ENCODE results near the gene SDK1. TPM values are rescaled to one million over a fixed set of nuclear protein-coding genes. Genes with fewer than 3 reads are reported as not detected.
A peak's percentile ranks its signal among the peaks of the same experiment; 100 is the strongest.
"Not testable (repeated sequence)": the region's sequence is repeated elsewhere in the genome, so short reads cannot be mapped to it uniquely, and the experiment has no call there.

Gene SDK1
- polyA plus RNA-seq, 1 donor from 2014 or later: not detected

DNA sequence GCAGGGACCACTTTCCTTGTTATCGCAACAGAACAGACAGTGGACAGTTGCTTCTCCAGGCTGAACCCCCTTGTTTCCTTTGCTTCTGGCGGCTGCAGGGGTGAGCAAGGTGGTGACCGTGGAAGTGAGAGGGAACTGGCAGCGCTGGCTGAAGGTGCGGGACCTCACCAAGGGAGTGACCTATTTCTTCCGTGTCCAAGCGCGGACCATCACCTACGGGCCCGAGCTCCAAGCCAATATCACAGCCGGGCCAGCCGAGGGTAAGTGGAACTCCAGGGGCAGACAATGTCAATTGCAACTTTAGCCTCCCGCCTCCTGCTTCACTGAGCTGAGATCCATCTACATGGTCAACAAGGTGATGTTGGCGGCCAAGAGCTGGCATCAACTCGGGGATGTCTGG is 919.0 kb downstream of the SDK1 start:
- H3K36me3 Mint-ChIP-seq: no peaks in the 10 kb centered on the region
- H3K4me3 Mint-ChIP-seq: no peak overlapping the region
- H3K27ac Mint-ChIP-seq: no peak overlapping the region
- no peaks in the 10 kb centered on the region for H3K4me1 Mint-ChIP-seq
- peaks cover 3 to 6% (median 3%) of the 10 kb centered on the region in 3 donors for H3K9me3 Mint-ChIP-seq
- H3K27me3 Mint-ChIP-seq: no peaks in the 10 kb centered on the region

DNA sequence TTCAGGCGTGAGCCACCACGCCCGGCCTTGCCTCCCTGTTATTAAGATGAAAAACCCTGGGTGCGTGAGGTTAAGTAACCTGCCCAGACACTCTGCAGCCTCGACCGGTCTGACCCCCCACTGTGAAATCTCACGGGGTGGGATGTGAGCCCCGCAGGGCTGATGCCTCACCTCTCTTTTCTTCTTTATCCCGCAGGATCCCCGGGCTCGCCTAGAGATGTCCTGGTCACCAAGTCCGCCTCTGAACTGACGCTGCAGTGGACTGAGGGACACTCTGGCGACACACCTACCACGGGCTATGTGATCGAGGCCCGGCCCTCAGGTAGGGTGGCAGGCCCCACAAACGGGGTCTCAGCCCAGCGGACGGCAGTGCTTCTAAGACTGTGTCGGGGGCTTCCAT is 920.0 kb downstream of the SDK1 start:
- H3K27me3 Mint-ChIP-seq: no peaks in the 10 kb centered on the region
- no peaks in the 10 kb centered on the region for H3K4me1 Mint-ChIP-seq
- H3K36me3 Mint-ChIP-seq: no peaks in the 10 kb centered on the region
- no peak overlapping the region for H3K4me3 Mint-ChIP-seq
- H3K27ac Mint-ChIP-seq: no peak overlapping the region
- peaks cover 2 to 6% (median 4%) of the 10 kb centered on the region in 3 donors for H3K9me3 Mint-ChIP-seq

DNA sequence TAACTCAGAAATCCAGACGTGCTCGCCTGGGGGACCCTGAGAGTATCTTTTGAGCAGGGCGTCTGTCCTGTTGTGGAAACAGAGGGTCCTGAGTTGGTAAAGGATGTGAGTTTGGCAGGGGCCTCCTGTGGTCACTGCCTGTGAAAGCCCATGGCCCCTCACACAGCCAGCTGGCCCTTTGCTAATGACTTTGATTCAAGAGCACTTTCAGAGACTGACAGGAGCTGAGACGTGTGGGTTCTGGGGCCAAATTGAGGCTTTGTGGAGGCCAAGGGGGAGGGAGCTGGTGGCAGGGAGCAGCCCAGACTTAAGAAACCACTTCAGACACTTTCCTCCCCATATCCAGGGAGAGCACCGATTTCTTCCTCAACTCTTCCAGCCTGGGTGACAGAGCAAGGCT is 921.6 kb downstream of the SDK1 start:
- Mint-ChIP-seq H3K4me1 (no peaks in the 10 kb centered on the region), H3K9me3 (peaks cover 2 to 6% (median 4%) of the 10 kb centered on the region in 3 donors), H3K4me3 (no peak overlapping the region), H3K36me3 (no peaks in the 10 kb centered on the region), H3K27me3 (no peaks in the 10 kb centered on the region), H3K27ac (no peak overlapping the region)

DNA sequence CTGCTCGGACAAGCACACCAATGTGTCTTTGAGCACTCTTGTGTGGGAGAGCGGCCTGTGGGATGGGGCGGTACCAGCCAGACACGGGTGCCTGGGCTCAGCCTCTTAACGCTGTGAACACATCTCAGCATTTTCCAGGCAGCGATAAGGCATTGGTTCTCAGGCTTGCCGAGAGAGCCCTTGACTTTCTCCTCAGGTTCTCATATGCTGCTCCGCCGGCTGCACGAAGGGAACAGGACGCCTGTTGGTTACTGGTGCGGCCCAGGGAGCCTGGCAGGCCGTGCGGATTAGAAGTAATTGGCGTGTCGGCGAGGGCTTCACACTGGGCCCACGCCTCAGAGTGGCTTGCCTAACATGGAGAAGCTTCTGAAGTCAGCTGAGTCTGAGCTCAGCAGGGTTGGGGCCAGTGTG is 924.3 kb downstream of the SDK1 start:
- H3K27ac Mint-ChIP-seq: no peak overlapping the region
- H3K4me3 Mint-ChIP-seq: no peak overlapping the region
- no peaks in the 10 kb centered on the region for H3K4me1 Mint-ChIP-seq
- no peaks in the 10 kb centered on the region for H3K27me3 Mint-ChIP-seq
- no peaks in the 10 kb centered on the region for H3K36me3 Mint-ChIP-seq
- H3K9me3 Mint-ChIP-seq: peaks cover 0 to 3% (median 0%) of the 10 kb centered on the region in 3 donors

DNA sequence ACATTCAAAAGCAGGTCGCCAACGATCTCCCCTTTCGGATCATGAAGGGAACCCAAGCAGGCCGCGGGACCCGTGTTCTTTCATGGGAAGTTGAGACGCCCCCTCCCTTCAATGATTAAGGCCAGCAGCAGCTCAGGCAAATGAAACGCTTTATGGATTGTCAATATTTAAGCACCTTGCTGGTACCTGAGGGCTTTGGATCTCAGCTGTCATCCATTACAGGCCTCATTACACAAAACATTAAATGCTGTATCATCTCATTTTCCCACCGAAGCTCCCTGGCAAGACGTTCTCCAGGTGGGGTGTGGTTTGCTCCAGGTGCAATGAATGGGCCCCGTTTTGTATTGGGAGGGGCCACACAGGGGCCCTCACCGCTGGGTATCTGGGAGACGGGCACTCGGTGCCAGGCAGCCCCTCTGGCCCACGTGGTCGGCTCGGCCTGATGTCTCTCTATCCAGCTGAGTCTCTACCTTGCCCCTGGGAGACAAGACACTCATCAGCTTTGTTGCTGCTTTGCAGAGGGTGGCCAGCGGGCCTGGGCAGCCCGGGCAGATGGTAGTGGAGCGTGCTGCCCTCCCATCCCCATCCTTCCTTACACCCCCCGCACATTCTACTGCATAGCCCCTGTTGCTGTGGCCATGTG is 925.0 kb downstream of the SDK1 start:
- Mint-ChIP-seq H3K4me1 (no peaks in the 10 kb centered on the region), H3K9me3 (peaks cover 0 to 5% (median 0%) of the 10 kb centered on the region in 3 donors), H3K27ac (no peak overlapping the region), H3K27me3 (no peaks in the 10 kb centered on the region), H3K4me3 (no peak overlapping the region), H3K36me3 (no peaks in the 10 kb centered on the region)

DNA sequence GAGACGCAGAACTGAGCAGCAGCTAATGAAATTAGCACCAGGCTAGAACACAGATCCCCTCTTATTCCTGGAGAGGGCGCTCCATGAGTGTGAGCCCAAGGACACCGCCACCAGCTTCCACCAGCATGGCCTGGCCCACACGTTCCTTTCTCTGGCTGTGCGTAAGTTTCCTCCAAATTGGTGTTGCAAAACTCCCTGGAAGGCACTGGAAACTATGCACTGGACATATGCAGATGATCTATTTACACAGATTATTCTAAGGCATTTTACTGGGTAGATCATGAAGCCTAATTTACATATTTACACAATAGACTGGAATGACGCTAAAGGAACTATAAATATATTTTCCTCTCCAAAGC is 925.5 kb downstream of the SDK1 start:
- H3K27me3 Mint-ChIP-seq: no peaks in the 10 kb centered on the region
- no peak overlapping the region for H3K27ac Mint-ChIP-seq
- no peaks in the 10 kb centered on the region for H3K4me1 Mint-ChIP-seq
- H3K9me3 Mint-ChIP-seq: peaks cover 0 to 5% (median 0%) of the 10 kb centered on the region in 3 donors
- H3K36me3 Mint-ChIP-seq: no peaks in the 10 kb centered on the region
- H3K4me3 Mint-ChIP-seq: no peak overlapping the region

DNA sequence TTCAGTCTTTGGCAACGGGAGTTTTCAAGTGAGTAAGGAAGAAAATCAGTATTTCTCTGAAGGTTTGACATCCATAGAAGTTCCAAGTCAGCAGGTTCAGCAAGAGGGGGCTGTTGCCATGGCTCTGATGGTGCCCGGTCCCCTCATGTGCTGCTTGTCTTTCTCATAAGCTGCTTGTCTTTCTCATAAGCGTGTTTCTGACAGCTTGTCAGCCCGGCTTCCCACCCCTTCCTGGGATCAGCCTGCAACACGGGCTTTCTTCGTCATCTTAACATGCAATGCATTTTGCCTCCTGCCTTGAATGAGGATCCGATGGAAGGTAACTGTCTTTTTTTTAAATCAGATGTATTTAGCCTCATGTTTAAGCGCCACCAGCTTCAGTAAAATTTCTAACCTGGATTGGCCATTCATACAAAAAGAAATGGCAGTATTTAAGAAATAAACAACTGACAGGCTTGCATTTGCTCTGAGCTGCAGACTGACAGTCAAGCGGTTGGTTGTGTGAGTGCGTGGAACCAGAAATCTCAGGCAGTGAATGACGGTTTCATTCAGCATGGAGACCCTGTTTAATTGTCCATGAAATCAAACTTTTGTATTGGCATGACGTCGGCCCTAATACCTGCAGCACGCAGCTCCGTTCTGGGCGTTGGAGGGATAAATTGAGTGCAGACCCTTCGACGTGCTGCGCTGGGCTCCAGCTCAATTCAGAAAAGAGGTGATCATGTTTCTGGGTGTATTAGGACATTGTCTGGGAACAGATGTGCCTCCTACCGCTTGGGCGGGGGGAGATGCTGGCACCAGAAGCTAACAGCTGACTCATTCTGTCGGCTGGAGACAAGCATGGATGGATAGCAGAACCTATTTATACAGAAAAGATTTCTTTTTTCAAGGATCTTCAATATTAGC is 926.3 kb downstream of the SDK1 start:
- no peak overlapping the region for H3K4me3 Mint-ChIP-seq
- peaks cover 0 to 5% (median 0%) of the 10 kb centered on the region in 3 donors for H3K9me3 Mint-ChIP-seq
- no peak overlapping the region for H3K27ac Mint-ChIP-seq
- H3K27me3 Mint-ChIP-seq: no peaks in the 10 kb centered on the region
- no peaks in the 10 kb centered on the region for H3K36me3 Mint-ChIP-seq
- no peaks in the 10 kb centered on the region for H3K4me1 Mint-ChIP-seq

DNA sequence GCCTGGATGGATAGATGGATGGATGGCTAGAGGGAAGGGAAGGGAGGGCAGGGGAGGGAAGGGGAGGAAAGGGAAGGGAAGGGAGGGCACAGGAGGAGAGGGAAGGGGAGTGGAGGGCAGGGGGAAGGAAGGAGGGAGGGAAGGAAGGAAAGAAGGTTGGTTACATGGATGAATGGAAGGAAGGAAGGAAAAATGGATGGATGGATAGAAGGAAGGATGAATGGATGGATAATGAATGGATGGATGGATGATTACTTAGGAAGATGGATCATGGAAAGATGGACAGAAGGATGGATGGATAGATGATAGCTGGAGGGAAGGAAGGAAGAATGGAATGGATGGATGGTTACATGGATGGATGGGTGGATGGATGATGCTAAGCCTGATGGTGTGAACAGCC is 929.3 kb downstream of the SDK1 start:
- H3K27me3 Mint-ChIP-seq: no peaks in the 10 kb centered on the region
- no peaks in the 10 kb centered on the region for H3K36me3 Mint-ChIP-seq
- H3K4me3 Mint-ChIP-seq: no peak overlapping the region
- no peaks in the 10 kb centered on the region for H3K4me1 Mint-ChIP-seq
- no peak overlapping the region for H3K27ac Mint-ChIP-seq
- peaks cover 0 to 2% (median 0%) of the 10 kb centered on the region in 3 donors for H3K9me3 Mint-ChIP-seq

DNA sequence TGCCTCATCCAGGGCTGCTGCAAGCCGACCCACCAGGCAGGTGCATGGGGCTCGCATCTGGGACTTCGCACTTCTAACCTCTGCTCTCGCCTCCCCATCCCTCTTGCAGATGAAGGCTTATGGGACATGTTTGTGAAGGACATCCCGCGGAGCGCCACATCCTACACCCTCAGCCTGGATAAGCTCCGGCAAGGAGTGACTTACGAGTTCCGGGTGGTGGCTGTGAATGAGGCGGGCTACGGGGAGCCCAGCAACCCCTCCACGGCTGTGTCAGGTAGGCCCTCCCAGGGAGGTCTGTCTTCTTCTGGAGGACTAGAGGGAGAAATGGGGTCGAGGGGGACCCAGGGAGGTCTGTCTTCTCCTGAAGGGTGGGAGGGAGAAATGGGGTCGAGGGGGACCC is 932.1 kb downstream of the SDK1 start:
- no peaks in the 10 kb centered on the region for H3K27me3 Mint-ChIP-seq
- H3K27ac Mint-ChIP-seq: no peak overlapping the region
- H3K36me3 Mint-ChIP-seq: no peaks in the 10 kb centered on the region
- peak overlapping the region in 1 of 4 donors; percentile 43 for H3K4me3 Mint-ChIP-seq
- H3K9me3 Mint-ChIP-seq: peaks cover 0 to 2% (median 0%) of the 10 kb centered on the region in 3 donors
- H3K4me1 Mint-ChIP-seq: no peaks in the 10 kb centered on the region

DNA sequence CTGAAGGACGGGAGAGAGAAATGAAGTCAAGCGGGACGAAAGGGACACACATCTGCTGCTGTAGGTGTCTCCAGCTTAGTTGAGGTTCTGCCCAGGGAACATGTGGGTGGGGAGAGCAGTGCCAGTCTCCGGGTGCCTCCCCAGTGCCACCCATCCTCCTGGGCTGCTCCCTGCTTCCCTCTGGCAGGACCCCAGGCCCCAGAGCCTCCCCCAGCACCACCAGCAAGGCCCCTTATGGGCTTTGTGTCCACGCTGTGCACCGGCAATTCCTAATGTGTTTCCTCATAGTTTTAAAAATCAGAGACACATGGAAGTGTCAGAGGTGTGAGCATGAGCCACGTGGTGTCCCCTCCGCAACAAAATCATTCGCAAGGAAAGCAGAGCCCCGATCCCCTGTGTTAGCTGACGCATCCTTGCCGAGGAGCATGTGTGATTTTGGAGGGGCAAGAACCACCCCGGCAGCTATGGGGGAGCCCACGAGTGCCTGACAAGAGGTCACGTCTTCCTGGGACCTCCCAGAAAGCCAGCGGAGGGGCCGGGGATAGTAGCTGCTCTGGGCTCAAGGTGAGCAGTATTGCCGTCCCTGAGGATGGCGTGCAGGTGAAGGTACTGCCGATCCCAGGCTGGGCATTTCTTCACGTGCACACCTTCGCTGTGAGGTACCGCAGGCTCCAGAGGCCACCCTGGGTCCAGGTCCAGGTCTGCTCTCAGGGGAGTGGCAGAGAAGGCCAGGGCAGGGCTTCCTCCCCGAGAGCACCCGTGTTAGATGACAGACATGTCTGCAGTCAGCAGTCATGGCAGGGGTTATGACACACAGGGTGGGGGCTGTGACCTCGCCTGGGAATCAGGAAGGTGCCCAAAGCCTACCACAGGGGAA is 932.8 kb downstream of the SDK1 start:
- no peak overlapping the region for H3K27ac Mint-ChIP-seq
- H3K27me3 Mint-ChIP-seq: no peaks in the 10 kb centered on the region
- no peaks in the 10 kb centered on the region for H3K36me3 Mint-ChIP-seq
- H3K4me3 Mint-ChIP-seq: no peak overlapping the region
- no peaks in the 10 kb centered on the region for H3K4me1 Mint-ChIP-seq
- peaks cover 0 to 2% (median 0%) of the 10 kb centered on the region in 3 donors for H3K9me3 Mint-ChIP-seq

DNA sequence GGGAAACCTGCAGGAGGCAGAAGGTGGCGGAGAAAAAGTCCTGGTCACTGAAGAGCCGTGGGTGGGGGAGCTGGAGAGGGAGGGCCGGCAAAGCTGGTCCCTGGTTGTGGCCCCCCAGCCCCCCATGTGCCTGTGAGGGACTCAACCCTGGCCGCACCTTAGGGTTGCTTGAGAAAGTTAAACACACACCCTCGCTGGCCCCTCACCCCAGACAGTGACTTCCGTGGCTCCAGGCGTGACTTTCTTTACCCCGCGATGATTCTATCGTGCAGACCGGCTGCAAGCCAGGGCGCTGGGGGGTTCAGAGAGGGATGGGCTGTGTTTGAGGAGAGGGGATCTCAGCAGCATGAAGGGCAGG is 933.4 kb downstream of the SDK1 start:
- no peak overlapping the region for H3K4me3 Mint-ChIP-seq
- no peaks in the 10 kb centered on the region for H3K27me3 Mint-ChIP-seq
- H3K9me3 Mint-ChIP-seq: peaks cover 0 to 2% (median 0%) of the 10 kb centered on the region in 3 donors
- H3K4me1 Mint-ChIP-seq: no peaks in the 10 kb centered on the region
- no peaks in the 10 kb centered on the region for H3K36me3 Mint-ChIP-seq
- H3K27ac Mint-ChIP-seq: no peak overlapping the region

DNA sequence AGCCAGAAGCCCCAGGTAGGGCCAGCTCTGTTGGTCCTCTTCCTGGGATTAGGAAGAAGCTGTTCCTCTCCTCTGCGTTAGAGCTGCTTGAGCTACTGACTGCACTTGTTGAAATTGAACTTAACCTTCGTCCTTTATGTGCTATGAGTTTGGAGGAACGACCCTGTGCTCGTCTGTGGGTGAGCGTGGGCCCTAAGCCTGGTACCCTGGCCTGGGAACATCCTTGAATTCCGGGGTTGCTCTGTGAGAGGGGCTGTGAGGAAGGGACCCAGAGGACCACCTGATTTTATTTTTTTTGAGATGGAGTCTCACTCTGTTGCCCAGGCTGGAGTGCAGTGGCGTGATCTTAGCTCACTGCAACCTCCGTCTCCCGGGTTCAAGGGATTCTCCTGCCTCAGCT is 933.8 kb downstream of the SDK1 start:
- Mint-ChIP-seq H3K36me3 (no peaks in the 10 kb centered on the region), H3K9me3 (peaks cover 0 to 2% (median 0%) of the 10 kb centered on the region in 3 donors), H3K4me3 (no peak overlapping the region), H3K27ac (no peak overlapping the region), H3K27me3 (no peaks in the 10 kb centered on the region), H3K4me1 (no peaks in the 10 kb centered on the region)

DNA sequence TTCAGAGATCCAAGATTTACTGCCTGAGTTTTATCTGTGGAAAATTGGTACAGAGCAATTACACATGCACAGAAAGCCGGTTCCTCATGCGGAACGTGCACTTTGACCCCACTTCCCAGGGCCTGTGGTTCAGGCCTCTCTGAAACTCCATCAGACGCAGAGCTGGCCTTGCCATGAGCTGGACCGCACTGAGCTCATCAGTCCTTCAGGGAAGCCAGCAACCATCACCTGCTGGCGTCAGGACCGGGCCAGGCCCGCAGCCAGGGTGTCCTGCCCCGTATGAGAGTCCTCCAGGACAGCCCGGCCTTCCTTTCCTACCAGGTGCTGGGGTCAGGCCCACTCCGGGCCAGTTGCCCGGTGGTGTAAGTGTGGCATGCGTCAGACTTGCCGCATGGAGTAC is 934.5 kb downstream of the SDK1 start:
- peaks cover 0 to 2% (median under 1%) of the 10 kb centered on the region in 3 donors for H3K4me1 Mint-ChIP-seq
- no peak overlapping the region for H3K4me3 Mint-ChIP-seq
- no peaks in the 10 kb centered on the region for H3K36me3 Mint-ChIP-seq
- no peaks in the 10 kb centered on the region for H3K27me3 Mint-ChIP-seq
- H3K9me3 Mint-ChIP-seq: no peaks in the 10 kb centered on the region
- no peak overlapping the region for H3K27ac Mint-ChIP-seq

DNA sequence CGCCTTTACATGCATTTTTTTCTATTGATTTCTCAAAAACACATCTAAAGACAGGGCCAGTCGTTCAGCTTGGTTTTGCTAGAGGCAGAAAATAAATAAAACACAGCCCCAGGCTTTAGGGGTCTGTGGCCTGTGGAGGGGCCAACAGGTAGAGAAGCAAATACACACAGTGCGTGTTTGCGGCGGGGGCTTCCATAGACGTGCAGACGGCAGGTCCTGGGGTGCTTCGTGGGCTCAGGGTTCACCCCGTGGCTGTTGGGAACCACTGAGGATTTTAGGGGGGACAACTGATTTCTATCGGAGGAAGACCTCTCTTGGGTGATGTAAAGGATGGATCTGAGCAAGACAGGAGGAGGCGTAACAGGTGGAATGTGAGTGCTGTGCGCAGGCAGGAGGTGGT is 935.3 kb downstream of the SDK1 start:
- H3K9me3 Mint-ChIP-seq: no peaks in the 10 kb centered on the region
- no peaks in the 10 kb centered on the region for H3K27me3 Mint-ChIP-seq
- H3K4me3 Mint-ChIP-seq: no peak overlapping the region
- H3K36me3 Mint-ChIP-seq: no peaks in the 10 kb centered on the region
- no peak overlapping the region for H3K27ac Mint-ChIP-seq
- H3K4me1 Mint-ChIP-seq: peaks cover 0 to 2% (median 2%) of the 10 kb centered on the region in 3 donors

DNA sequence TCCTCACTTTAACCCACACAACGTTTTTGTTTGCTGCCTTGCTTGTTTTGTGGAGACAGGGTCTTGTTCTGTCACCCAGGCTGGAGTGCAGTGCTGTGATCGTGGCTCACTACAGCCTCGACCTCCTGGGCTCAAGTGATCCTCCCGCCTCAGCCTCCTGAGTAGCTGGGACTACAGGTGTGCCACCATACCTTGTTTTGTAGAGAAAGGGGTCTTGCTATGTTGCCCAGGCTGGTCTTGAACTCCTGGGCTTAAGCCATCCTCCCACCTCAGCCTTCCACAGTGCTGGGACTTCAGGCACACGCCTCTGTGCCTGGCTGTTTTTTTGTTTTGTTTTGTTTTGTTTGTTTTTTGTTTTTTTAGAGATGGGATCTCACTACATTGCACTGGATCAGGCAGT is 935.8 kb downstream of the SDK1 start:
- H3K36me3 Mint-ChIP-seq, H3K4me3 Mint-ChIP-seq, H3K27me3 Mint-ChIP-seq, H3K9me3 Mint-ChIP-seq, H3K4me1 Mint-ChIP-seq: not testable (repeated sequence)
- H3K27ac Mint-ChIP-seq: peak overlapping the region in 1 of 3 donors; percentile 50
